ENCODE data around the gene ARFGAP1. TPM values are rescaled to one million over a fixed set of nuclear protein-coding genes. Genes with fewer than 3 reads are reported as not detected.

Gene ARFGAP1
- total RNA-seq, 1 donor from 2014 or later: 67.0 TPM

DNA sequence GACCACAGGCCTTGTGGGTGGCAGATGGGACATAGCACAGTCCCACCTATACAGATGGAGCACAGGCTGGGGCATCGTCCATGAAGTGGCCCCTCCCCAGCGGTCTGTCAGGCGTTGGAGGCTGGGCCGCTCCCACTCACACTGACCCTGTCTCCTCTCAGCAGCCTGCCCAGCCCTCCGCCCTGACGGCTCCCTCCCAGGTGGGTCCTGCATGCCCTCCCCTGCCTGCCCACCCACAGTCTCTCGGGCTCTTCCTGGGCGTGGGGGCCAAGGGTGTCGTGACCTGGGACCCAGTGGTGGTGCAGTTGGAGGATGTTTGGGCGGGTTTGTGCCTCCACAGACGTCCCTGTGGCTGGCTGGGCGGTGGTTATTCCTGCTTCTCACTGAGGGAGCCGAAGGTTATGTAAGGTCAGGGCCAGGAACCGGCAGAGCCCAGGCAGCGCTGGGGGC, 42.7 kb downstream of the ARFGAP1 start:
- peaks cover 17% of the 10 kb centered on the region for H3K27me3 ChIP-seq
- TF ChIP-seq, protein P1, sequence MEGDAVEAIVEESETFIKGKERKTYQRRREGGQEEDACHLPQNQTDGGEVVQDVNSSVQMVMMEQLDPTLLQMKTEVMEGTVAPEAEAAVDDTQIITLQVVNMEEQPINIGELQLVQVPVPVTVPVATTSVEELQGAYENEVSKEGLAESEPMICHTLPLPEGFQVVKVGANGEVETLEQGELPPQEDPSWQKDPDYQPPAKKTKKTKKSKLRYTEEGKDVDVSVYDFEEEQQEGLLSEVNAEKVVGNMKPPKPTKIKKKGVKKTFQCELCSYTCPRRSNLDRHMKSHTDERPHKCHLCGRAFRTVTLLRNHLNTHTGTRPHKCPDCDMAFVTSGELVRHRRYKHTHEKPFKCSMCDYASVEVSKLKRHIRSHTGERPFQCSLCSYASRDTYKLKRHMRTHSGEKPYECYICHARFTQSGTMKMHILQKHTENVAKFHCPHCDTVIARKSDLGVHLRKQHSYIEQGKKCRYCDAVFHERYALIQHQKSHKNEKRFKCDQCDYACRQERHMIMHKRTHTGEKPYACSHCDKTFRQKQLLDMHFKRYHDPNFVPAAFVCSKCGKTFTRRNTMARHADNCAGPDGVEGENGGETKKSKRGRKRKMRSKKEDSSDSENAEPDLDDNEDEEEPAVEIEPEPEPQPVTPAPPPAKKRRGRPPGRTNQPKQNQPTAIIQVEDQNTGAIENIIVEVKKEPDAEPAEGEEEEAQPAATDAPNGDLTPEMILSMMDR (IDR thresholded peaks at IDR 0.05): no peak
- H3K9me3 ChIP-seq: no peaks in the 10 kb centered on the region
- H3K36me3 ChIP-seq: no peaks in the 10 kb centered on the region
- intact Hi-C loops (cut with DNase I): no loop called here
- ATAC-seq (no peak), DNase-seq (peak; percentile 48)
- no peak overlapping the region for H3K27ac ChIP-seq
- H3K4me1 ChIP-seq: no peaks in the 10 kb centered on the region
- H3K4me3 ChIP-seq: no peak overlapping the region

DNA sequence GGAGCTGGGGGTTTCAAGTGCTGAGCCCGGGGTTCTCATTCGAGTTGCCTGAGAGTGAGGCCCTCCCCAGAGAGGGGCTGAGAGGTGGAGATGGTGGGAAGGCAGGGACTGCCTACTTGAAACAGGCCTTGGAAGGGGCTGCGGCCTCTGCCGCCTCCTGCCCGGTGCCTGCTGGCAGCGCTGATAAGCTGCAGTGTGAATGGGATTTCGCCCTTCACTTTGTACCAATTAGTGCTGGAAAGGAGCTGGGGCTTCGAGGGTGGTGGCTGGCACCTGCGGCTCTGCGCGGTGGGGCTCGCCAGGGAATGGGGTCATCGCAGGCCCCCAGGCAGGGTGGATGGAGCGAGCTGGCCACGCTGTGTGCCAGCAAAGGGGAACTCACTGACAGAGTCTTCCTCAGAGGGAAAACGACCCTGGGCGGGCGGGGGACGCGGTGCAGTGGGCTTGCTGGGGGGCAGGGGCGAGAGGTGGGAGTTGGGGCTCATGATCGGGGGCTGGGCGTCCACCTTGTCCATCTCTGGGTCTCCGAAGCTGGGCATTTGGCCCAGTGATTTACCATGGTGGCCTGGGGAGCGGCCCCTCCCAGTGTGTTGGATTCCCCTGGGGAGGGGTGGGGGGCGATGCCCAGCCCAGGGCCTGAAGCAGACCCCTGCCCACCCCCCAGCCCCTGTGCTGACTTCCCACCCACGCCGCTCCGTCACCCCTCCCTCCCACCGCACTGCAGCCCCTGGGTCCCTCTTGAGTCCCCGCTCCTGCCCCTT, 43.3 kb downstream of the ARFGAP1 start:
- peaks cover 5% of the 10 kb centered on the region for H3K4me1 ChIP-seq
- DNase-seq (peak; percentile 60), ATAC-seq (no peak)
- intact Hi-C loops (cut with DNase I): no loop called here
- no peak overlapping the region for H3K27ac ChIP-seq
- TF ChIP-seq, protein P1 (IDR thresholded peaks at IDR 0.05): no peak
- H3K4me3 ChIP-seq: no peak overlapping the region
- H3K36me3 ChIP-seq: no peaks in the 10 kb centered on the region
- peaks cover 19% of the 10 kb centered on the region for H3K27me3 ChIP-seq
- H3K9me3 ChIP-seq: no peaks in the 10 kb centered on the region

DNA sequence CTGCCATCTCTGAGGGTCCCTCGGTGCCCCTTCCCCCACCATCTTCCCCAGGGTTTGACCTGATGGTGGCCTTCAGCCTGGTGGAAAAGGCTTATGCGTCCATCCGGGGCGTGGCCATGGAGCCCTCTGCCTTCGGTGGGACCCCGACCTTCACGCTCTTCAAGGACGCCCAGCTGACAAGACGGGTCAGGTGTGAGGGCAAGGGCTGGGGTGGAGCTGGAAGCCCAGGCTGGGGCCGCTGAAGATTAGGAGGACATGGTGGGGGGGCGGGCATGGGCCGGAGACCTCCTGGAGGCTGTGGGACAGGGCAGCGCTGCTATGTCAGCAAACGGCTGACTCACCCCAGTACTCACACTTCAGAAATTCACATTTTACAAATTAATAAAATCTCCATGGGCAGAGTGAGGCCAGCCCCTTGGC, 43.9 kb downstream of the ARFGAP1 start:
- Histone ChIP-seq H3K27me3 (peaks cover 19% of the 10 kb centered on the region), H3K4me1 (peaks cover 5% of the 10 kb centered on the region), H3K27ac (no peak overlapping the region), H3K4me3 (no peak overlapping the region), H3K36me3 (no peaks in the 10 kb centered on the region), H3K9me3 (no peaks in the 10 kb centered on the region)
- ATAC-seq (no peak), DNase-seq (no peak)
- TF ChIP-seq, protein P1 (IDR thresholded peaks at IDR 0.05): no peak
- intact Hi-C loops (cut with DNase I): no loop called here

DNA sequence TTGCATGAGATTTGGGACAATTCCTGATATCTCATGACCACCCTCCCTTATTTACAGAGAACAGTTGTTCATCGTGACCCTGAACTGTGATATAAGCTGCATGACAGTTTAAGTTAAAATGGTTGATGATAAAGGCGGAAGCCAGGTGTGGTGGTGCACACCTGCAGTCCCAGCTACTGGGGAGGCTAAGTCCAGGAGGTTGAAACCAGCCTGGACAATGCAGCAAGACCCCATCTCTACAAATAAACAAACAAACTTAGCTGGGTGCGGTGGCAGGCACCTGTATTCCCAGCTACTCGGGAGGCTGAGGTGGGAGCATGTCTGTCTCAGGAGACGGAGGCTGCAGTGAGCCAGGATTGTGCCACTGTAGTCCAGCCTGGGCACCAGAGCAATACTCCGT, 44.4 kb downstream of the ARFGAP1 start:
- ATAC-seq: no peak
- intact Hi-C loops (cut with DNase I): no loop called here
- Histone ChIP-seq H3K9me3 (no peaks in the 10 kb centered on the region), H3K36me3 (no peaks in the 10 kb centered on the region), H3K4me1 (peaks cover 5% of the 10 kb centered on the region), H3K27ac (no peak overlapping the region), H3K4me3 (no peak overlapping the region), H3K27me3 (peaks cover 19% of the 10 kb centered on the region)
- TF ChIP-seq, protein P1 (IDR thresholded peaks at IDR 0.05): no peak
- DNase-seq: no peak

DNA sequence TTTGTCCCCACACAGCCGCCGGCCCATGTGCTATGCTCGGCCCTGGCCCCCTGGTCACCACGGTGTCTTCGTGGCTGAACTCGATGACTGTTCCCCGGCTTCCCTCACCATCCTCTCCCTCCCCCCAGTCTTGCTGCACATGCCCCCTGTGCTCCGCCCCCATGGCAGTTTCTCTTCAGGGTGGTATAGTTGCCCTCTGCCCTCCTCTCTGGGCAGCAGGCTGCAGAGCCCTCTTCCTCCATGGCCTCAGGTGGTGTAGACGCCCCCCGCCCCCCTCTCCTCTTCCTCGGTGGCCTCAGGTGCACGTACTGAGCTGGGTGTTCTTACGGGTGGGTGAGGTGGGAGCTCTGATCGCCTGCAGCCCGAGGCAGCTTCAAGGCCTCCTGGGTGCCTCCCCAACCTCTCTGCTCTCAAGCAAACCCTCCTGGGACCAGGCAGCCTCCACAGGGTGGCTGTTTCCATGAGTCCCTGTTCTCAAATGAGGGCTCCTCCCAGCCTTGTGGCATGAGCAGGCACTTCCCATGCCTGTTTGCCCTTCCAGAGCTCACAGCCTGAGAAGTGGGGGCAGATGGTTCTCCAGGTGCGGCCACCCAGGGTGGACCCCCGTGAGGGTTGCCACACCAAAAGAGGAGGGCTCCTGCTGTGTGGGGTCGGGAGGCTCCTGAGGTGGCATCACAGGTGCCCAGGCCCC, 45.1 kb downstream of the ARFGAP1 start:
- Histone ChIP-seq H3K27me3 (peaks cover 19% of the 10 kb centered on the region), H3K36me3 (no peaks in the 10 kb centered on the region), H3K4me1 (peaks cover 5% of the 10 kb centered on the region), H3K9me3 (no peaks in the 10 kb centered on the region), H3K4me3 (no peak overlapping the region), H3K27ac (no peak overlapping the region)
- intact Hi-C loops (cut with DNase I): no loop called here
- DNase-seq: peak; percentile 50
- TF ChIP-seq, protein P1 (IDR thresholded peaks at IDR 0.05): no peak
- ATAC-seq: no peak
